ENCODE measurements around the gene CCM2L. TPM values are rescaled to one million over a fixed set of nuclear protein-coding genes. Genes with fewer than 3 reads are reported as not detected.

The CCM2L gene
- total RNA-seq = not detected in 2 replicates

DNA sequence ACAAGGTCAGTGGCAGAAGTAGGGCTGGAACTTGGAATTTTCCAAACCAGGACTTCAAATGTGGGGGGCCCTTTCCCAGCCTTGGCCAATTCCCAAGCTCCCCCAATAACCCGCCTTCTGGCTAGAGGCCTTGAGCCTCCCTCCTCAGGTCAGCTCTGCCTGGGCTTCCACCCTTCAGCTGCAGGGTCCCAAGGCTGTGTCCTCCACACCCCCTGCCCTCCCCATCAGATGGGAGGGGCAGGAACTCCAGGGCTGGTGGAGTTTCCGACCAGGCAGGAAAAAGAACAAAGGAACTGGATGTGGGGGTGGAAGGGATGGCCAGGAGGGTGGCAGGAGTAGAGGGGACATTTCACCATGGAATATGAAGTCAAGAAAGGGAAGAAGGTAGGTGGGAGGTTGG, at the start of gene CCM2L:
CCM2L (plus strand) TSS at position 338 of the 400 bp plus-strand sequence; CDS start at position 355, 17 bp downstream.
- no peaks in the 10 kb centered on the region for H3K4me1 ChIP-seq (ENCODE audit: insufficient read depth, low read length)
- H3K79me2 ChIP-seq (ENCODE audit: insufficient read depth, low read length) = no peaks in the 10 kb centered on the region
- TF ChIP-seq, protein P1, sequence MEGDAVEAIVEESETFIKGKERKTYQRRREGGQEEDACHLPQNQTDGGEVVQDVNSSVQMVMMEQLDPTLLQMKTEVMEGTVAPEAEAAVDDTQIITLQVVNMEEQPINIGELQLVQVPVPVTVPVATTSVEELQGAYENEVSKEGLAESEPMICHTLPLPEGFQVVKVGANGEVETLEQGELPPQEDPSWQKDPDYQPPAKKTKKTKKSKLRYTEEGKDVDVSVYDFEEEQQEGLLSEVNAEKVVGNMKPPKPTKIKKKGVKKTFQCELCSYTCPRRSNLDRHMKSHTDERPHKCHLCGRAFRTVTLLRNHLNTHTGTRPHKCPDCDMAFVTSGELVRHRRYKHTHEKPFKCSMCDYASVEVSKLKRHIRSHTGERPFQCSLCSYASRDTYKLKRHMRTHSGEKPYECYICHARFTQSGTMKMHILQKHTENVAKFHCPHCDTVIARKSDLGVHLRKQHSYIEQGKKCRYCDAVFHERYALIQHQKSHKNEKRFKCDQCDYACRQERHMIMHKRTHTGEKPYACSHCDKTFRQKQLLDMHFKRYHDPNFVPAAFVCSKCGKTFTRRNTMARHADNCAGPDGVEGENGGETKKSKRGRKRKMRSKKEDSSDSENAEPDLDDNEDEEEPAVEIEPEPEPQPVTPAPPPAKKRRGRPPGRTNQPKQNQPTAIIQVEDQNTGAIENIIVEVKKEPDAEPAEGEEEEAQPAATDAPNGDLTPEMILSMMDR (IDR thresholded peaks at IDR 0.05; ENCODE audit: extremely low read depth, low read depth, low read length) = no peak
- no peaks in the 10 kb centered on the region for H3K36me3 ChIP-seq (ENCODE audit: insufficient read depth, low read length)
- no peak within 1 kb of the TSS for H3K4me2 ChIP-seq (ENCODE audit: insufficient read depth, low read length)
- no peaks in the 10 kb centered on the region for H4K20me1 ChIP-seq (ENCODE audit: insufficient read depth, low read length)
- H3K9me3 ChIP-seq (ENCODE audit: low read depth, low read length) = no peaks in the 10 kb centered on the region
- DNase-seq (ENCODE audit: insufficient read length, low spot score, missing footprints) = no peak
- H2AFZ ChIP-seq (ENCODE audit: low read length) = no peak within 1 kb of the TSS
- H3K4me3 ChIP-seq (ENCODE audit: insufficient read depth, low read length) = no peak within 1 kb of the TSS
- peaks cover 12% of the 10 kb centered on the region for H3K27me3 ChIP-seq (ENCODE audit: insufficient read depth, low read length)
- H3K27ac ChIP-seq (ENCODE audit: low read depth, low read length) = no peak within 1 kb of the TSS

DNA sequence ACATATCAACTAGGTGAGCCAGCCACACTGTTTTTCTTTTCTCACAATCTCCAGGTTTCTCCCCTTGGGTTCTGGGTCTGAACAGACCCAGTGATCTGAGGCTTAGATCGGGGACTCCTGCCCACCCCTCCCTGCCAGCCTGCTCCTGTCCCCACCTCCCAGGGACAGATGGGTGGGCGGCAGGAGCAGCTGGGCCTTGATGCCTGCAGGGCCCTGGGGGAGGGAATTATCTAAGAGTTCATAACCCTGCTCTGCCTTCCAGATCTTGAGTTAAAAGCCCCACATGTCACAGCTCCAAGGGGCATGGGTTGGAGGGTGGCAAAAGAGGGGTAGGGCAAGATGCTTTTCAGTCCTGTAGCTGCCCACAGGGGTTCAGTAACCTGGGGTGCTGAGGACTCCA, 47.5 kb upstream of the CCM2L start:
- no peak overlapping the region for H3K4me2 ChIP-seq (ENCODE audit: insufficient read depth, low read length)
- no peaks in the 10 kb centered on the region for H3K4me1 ChIP-seq (ENCODE audit: insufficient read depth, low read length)
- H3K9me3 ChIP-seq (ENCODE audit: low read depth, low read length) = no peaks in the 10 kb centered on the region
- H2AFZ ChIP-seq (ENCODE audit: low read length) = no peak overlapping the region
- DNase-seq (ENCODE audit: insufficient read length, low spot score, missing footprints) = no peak
- peaks cover 3% of the 10 kb centered on the region for H4K20me1 ChIP-seq (ENCODE audit: insufficient read depth, low read length)
- H3K27me3 ChIP-seq (ENCODE audit: insufficient read depth, low read length) = peaks cover 27% of the 10 kb centered on the region
- no peak overlapping the region for H3K27ac ChIP-seq (ENCODE audit: low read depth, low read length)
- TF ChIP-seq, protein P1 (IDR thresholded peaks at IDR 0.05; ENCODE audit: extremely low read depth, low read depth, low read length) = no peak
- H3K79me2 ChIP-seq (ENCODE audit: insufficient read depth, low read length) = no peaks in the 10 kb centered on the region
- no peak overlapping the region for H3K4me3 ChIP-seq (ENCODE audit: insufficient read depth, low read length)
- H3K36me3 ChIP-seq (ENCODE audit: insufficient read depth, low read length) = no peaks in the 10 kb centered on the region

DNA sequence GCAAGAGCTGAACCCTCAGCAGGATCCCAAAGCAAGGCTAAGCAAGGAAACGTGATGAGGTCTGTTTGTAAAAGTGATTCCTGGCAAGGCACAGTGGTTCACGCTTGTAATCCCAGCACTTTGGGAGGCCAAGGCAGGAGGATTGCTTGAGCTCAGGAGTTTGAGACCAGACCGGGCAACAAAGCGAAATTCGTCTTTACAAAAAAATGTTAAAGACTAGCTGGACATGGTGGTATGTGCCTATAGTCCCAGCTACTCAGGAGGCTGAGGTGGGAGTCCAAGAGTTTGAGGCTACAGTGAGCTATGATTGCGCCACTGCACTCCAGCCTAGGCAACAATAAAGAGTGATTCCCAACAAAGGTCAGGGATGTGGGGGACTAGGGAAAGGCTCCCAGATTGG, 46.3 kb upstream of the CCM2L start:
- TF ChIP-seq, protein P1 (IDR thresholded peaks at IDR 0.05; ENCODE audit: extremely low read depth, low read depth, low read length) = no peak
- Histone ChIP-seq H3K4me2 (ENCODE audit: insufficient read depth, low read length) (no peak overlapping the region), H4K20me1 (ENCODE audit: insufficient read depth, low read length) (peaks cover 3% of the 10 kb centered on the region), H3K27me3 (ENCODE audit: insufficient read depth, low read length) (peaks cover 27% of the 10 kb centered on the region), H3K79me2 (ENCODE audit: insufficient read depth, low read length) (no peaks in the 10 kb centered on the region), H3K27ac (ENCODE audit: low read depth, low read length) (no peak overlapping the region), H3K4me1 (ENCODE audit: insufficient read depth, low read length) (no peaks in the 10 kb centered on the region), H3K36me3 (ENCODE audit: insufficient read depth, low read length) (no peaks in the 10 kb centered on the region), H3K4me3 (ENCODE audit: insufficient read depth, low read length) (no peak overlapping the region), H3K9me3 (ENCODE audit: low read depth, low read length) (no peaks in the 10 kb centered on the region), H2AFZ (ENCODE audit: low read length) (no peak overlapping the region)
- DNase-seq (ENCODE audit: insufficient read length, low spot score, missing footprints) = no peak

DNA sequence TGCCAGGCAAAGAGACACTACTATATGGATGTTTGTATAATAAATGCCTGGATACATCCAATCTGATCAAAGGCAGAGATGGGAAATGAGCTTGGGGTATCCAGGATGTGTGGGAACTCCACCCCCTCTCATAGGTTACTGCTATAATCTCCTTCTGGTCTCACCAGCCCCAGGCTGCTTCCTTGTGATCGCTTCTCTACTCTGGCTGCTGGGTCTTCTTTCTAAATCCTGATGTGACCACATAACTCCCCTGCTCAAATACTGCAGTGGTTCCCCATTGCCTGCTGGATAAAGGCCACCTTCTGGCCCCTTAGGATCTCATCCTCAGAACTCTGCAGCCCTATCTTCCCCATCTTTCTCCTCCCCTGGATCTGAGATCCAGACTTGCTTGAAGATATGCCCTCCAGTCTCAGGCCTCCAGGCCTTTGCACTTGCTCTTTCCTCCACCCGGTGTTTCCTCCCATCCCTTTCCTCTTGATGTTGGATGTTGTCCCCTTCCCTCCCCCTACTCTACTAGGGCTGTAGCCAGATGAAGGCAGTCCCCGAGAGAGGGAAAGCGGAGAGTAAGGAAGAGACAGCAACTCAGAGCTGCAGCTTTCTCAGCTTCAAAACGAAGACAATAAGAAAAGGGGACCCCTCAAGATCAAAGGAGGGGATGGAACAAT, 43.1 kb upstream of the CCM2L start:
- H3K4me2 ChIP-seq (ENCODE audit: insufficient read depth, low read length) = no peak overlapping the region
- peaks cover 30% of the 10 kb centered on the region for H3K27me3 ChIP-seq (ENCODE audit: insufficient read depth, low read length)
- H3K4me1 ChIP-seq (ENCODE audit: insufficient read depth, low read length) = no peaks in the 10 kb centered on the region
- H3K9me3 ChIP-seq (ENCODE audit: low read depth, low read length) = no peaks in the 10 kb centered on the region
- TF ChIP-seq, protein P1 (IDR thresholded peaks at IDR 0.05; ENCODE audit: extremely low read depth, low read depth, low read length) = no peak
- peak; percentile 87 for DNase-seq (ENCODE audit: insufficient read length, low spot score, missing footprints)
- H2AFZ ChIP-seq (ENCODE audit: low read length) = no peak overlapping the region
- H3K79me2 ChIP-seq (ENCODE audit: insufficient read depth, low read length) = no peaks in the 10 kb centered on the region
- no peaks in the 10 kb centered on the region for H3K36me3 ChIP-seq (ENCODE audit: insufficient read depth, low read length)
- H3K4me3 ChIP-seq (ENCODE audit: insufficient read depth, low read length) = no peak overlapping the region
- peaks cover 3% of the 10 kb centered on the region for H4K20me1 ChIP-seq (ENCODE audit: insufficient read depth, low read length)
- H3K27ac ChIP-seq (ENCODE audit: low read depth, low read length) = no peak overlapping the region

Data from osteoblast (primary cell).